K562 (cell line): ENCODE results near the gene RET. TPM values are rescaled to one million over a fixed set of nuclear protein-coding genes. Genes with fewer than 3 reads are reported as not detected.

Source experiments
- ATAC-seq: fragments of 200-7000 bp; cut with Tn5 transposase; 3 replicates; pipeline ENCODE4 v1.9.1; 2020; ENCODE audit warnings: moderate library complexity
- BruUV-seq: library from RNA; stranded (reverse); fragments of 400-500 nt; replicated peaks from 2 replicates; lab custom pipeline; 2021; lab: Mats Ljungman, UMichigan
- CTCF ChIA-PET: fragments of 300-600 bp; formaldehyde crosslinking; extraction: SDS; loops from one replicate; lab custom pipeline; 2021; ENCODE audit warnings: low intra/inter-chr PET ratio; lab: Yijun Ruan, JAX
- POLR2A ChIA-PET: fragments of 300-600, 350-650 bp; sonication (Branson Sonifier 250); formaldehyde crosslinking; extraction: SDS; loops from one replicate; lab custom pipeline; 2021; ENCODE audit warnings: antibody characterized with exemption, inconsistent platforms; lab: Yijun Ruan, JAX
- DNase-seq, 4 experiments: peaks; one replicate each; pipeline versions ENCODE4 v3.0.0 to v3.0.0-alpha.2; 2011 to 2018; ENCODE audit warnings: low spot score in 3 of 4, mixed read lengths in 3 of 4; ENCODE audit errors: extremely low read depth in 1 of 4
- FAIRE-seq: peaks from 2 replicates; lab custom pipeline; 2011; peaks lifted over from hg19 to GRCh38; lab: Jason Lieb, UNC
- H2AFZ ChIP-seq: 2 replicates; pipeline ENCODE4 v1.6.0; 2011; ENCODE audit warnings: low read depth, low read length, control low read depth, inconsistent platforms
- H3K27ac ChIP-seq: fragments of 200-600 bp; 3 replicates; pipeline ENCODE4 v1.8.0; 2011; ENCODE audit warnings: low read depth, mild to moderate bottlenecking, control low read depth, inconsistent platforms, low read length, moderate library complexity, mixed read lengths; ENCODE audit errors: extremely low read depth
- H3K27me3 ChIP-seq, 2 experiments: fragments of 300-600 bp in 1 of 2; 2 replicates in 1 of 2; 3 replicates in 1 of 2; pipeline versions ENCODE4 v1.6.0 to v1.8.0; 2011; ENCODE audit warnings: inconsistent platforms in 2 of 2, low read length in 2 of 2, mild to moderate bottlenecking in 1 of 2, mixed read lengths in 1 of 2, moderate library complexity in 1 of 2; ENCODE audit not compliant: control insufficient read depth in 2 of 2, insufficient read depth in 2 of 2
- H3K36me3 ChIP-seq: fragments of 300-600 bp; 3 replicates; pipeline ENCODE4 v1.8.0; 2011; ENCODE audit warnings: mild to moderate bottlenecking, low read length, inconsistent platforms; ENCODE audit not compliant: control insufficient read depth, insufficient read depth
- H3K4me1 ChIP-seq, 2 experiments: fragments of 200-600 bp in 1 of 2; replicated peaks in 1 of 2; 2 replicates in 1 of 2; 3 replicates in 1 of 2; pipeline versions ENCODE4 v1.5.1 to v1.8.0; 2011; ENCODE audit warnings: inconsistent platforms in 2 of 2, low read length in 2 of 2, mild to moderate bottlenecking in 1 of 2, mixed read lengths in 1 of 2, moderate library complexity in 1 of 2; ENCODE audit not compliant: control insufficient read depth in 2 of 2, insufficient read depth in 2 of 2
- H3K4me2 ChIP-seq: 2 replicates; pipeline ENCODE4 v1.6.1; 2011; ENCODE audit warnings: low read length, control low read depth, inconsistent platforms, mixed read lengths; ENCODE audit not compliant: insufficient read depth
- H3K4me3 ChIP-seq: fragments of 200-600 bp; sonication (generic), shearing (Covaris generic); 2 replicates; pipeline ENCODE4 v1.5.1; 2016; ENCODE audit warnings: control low read depth, inconsistent platforms
- H3K79me2 ChIP-seq: fragments of 200-600 bp; 3 replicates; pipeline ENCODE4 v1.8.0; 2011; ENCODE audit warnings: low read length, inconsistent platforms; ENCODE audit not compliant: control insufficient read depth, insufficient read depth
- H3K9ac ChIP-seq, 2 experiments: 2 replicates each; pipeline versions ENCODE4 v1.6.0 to v1.6.1; 2011; ENCODE audit warnings: low read depth in 2 of 2, low read length in 2 of 2, control low read depth in 1 of 2, inconsistent platforms in 1 of 2, mild to moderate bottlenecking in 1 of 2, mixed read lengths in 1 of 2; ENCODE audit not compliant: insufficient read depth in 1 of 2
- H3K9me1 ChIP-seq: one replicate; pipeline ENCODE4 v1.6.0; 2011; ENCODE audit warnings: inconsistent platforms, mild to moderate bottlenecking, low read length, moderate library complexity; ENCODE audit not compliant: control insufficient read depth, insufficient read depth
- H3K9me3 ChIP-seq: replicated peaks from 2 replicates; pipeline ENCODE4 v1.5.1; 2011; ENCODE audit warnings: low read depth, low read length, inconsistent platforms; ENCODE audit not compliant: control insufficient read depth, insufficient read depth
- H4K20me1 ChIP-seq: replicated peaks from 2 replicates; pipeline ENCODE4 v1.6.1; 2011; ENCODE audit warnings: low read length, inconsistent platforms, mixed read lengths; ENCODE audit not compliant: control insufficient read depth, insufficient read depth
- MEF2D ChIP-seq: conservative IDR thresholded peaks from 2 replicates; pipeline ENCODE4 v1.6.1; 2016; ENCODE audit warnings: low read depth, missing genetic modification characterization, missing compliant biosample characterization
- ZFP1 ChIP-seq: fragments of 450-650 bp; formaldehyde crosslinking; IDR thresholded peaks from 2 replicates; pipeline ENCODE4 v1.4.0; 2020; ENCODE audit warnings: mild to moderate bottlenecking, mixed read lengths
- ZNF174 ChIP-seq: fragments of 250-450 bp; sonication (Bioruptor Pico); IDR thresholded peaks from 2 replicates; pipeline ENCODE4 v1.4.0; 2020; ENCODE audit warnings: mild to moderate bottlenecking
- WGBS: fragments of 100-300 bp; shearing (Covaris generic); methylation state at CpG from one replicate; pipeline ENCODE4 v1.1.6; 2016; ENCODE audit warnings: low coverage, mixed read lengths; ENCODE audit not compliant: insufficient coverage; ENCODE audit errors: missing lambda C conversion rate; 5-methylcytosine and 5-hydroxymethylcytosine counted together
- in situ Hi-C: fragments of 300-500 bp; cut with MboI; formaldehyde crosslinking; loops from 4 replicates; pipeline ENCODE4 v1.15.0; 2018; ENCODE audit warnings: inconsistent platforms, mixed read lengths
- intact Hi-C: fragments of 100-400 bp; cut with micrococcal nuclease; formaldehyde crosslinking; loops from 2 replicates; pipeline ENCODE4 v1.14.2; 2022
- polyA plus RNA-seq, 8 experiments: library from polyadenylated mRNA; depleted of rRNA in 4 of 8; stranded (reverse) in 5 of 8; unstranded in 3 of 8; fragments of >200 nt; fragmentation: Nextera tagmentation in 2 of 8; fragmentation: Illumina TruSeq in 1 of 8; extraction: Ambion mirVana in 2 of 8; extraction: Trizol in 1 of 8; gene quantifications; 2 replicates each; pipeline versions ENCODE4 v1.2.1 to v1.2.3, GENCODE V29; 2011 to 2014; ENCODE audit warnings: inconsistent platforms in 1 of 8, missing spikeins in 1 of 8
- total RNA-seq, 7 experiments: library from RNA; depleted of rRNA in 6 of 7; stranded (reverse); fragments of >200 nt in 6 of 7; fragmentation: Illumina TruSeq in 2 of 7; extraction: Trizol in 2 of 7; gene quantifications; 2 replicates each; pipeline versions ENCODE4 v1.2.1 to v1.2.3, GENCODE V29; 2011 to 2021; ENCODE audit warnings: low replicate concordance in 1 of 7
- TF ChIP-seq, protein P1 (sequence below): fragments of 250-450 bp; sonication (Bioruptor Pico); IDR thresholded peaks from 2 replicates; pipeline ENCODE4 v1.4.0; 2020; ENCODE audit warnings: mild to moderate bottlenecking
- TF ChIP-seq, protein P2 (sequence below): fragments of 250-450 bp; sonication (Bioruptor Pico); IDR thresholded peaks from 2 replicates; pipeline ENCODE4 v1.8.0; 2021; ENCODE audit warnings: moderate library complexity, mild to moderate bottlenecking, inconsistent platforms
- TF ChIP-seq, protein P3 (sequence below), 2 experiments: IDR thresholded peaks; 2 replicates each; pipeline ENCODE4 v1.6.1; 2011; ENCODE audit warnings: borderline replicate concordance in 1 of 2, control low read depth in 1 of 2, low read depth in 1 of 2, low read length in 1 of 2, mild to moderate bottlenecking in 1 of 2, mixed read lengths in 1 of 2, moderate library complexity in 1 of 2; ENCODE audit not compliant: insufficient read depth in 1 of 2, insufficient read length in 1 of 2, poor library complexity in 1 of 2, severe bottlenecking in 1 of 2; ENCODE audit errors: extremely low read depth in 1 of 2

The RET gene
- total and polyA plus RNA-seq, 9 of the 15 experiments (the other 6 are each of a cell fraction or from before 2014, with no cell fraction given), result 0.04 to 0.05 TPM; not detected in 7

DNA sequence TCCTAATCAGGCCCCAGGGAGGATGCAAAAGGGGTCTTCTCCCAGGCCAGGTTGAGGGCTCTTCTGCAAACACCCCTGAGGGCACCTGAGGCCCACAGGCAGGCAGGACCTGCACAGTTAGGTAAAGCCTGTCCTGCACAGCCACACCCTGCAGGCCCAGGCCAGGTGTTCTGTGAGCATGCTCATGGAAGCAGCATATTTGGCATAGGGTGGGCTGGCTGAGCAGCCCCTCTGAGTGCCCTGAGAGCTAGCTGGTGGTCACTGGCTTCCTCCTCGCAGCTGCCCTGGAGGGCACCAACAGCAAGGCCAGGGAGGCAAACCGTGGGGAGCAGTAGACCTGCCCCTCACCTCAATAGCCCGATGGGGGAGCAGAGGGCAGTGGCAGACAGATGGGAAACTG, 3.7 kb upstream of the RET start (continued):
- TF ChIP-seq, protein P1, sequence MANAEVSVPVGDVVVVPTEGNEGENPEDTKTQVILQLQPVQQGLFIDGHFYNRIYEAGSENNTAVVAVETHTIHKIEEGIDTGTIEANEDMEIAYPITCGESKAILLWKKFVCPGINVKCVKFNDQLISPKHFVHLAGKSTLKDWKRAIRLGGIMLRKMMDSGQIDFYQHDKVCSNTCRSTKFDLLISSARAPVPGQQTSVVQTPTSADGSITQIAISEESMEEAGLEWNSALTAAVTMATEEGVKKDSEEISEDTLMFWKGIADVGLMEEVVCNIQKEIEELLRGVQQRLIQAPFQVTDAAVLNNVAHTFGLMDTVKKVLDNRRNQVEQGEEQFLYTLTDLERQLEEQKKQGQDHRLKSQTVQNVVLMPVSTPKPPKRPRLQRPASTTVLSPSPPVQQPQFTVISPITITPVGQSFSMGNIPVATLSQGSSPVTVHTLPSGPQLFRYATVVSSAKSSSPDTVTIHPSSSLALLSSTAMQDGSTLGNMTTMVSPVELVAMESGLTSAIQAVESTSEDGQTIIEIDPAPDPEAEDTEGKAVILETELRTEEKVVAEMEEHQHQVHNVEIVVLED (CRISPR knock-in tag), result no peak
- no peak for TF ChIP-seq MEF2D (tag)
- TF ChIP-seq, protein P2, sequence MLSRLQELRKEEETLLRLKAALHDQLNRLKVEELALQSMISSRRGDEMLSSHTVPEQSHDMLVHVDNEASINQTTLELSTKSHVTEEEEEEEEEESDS (CRISPR knock-in tag), result no peak
- TF ChIP-seq ZNF174, result no peak

DNA sequence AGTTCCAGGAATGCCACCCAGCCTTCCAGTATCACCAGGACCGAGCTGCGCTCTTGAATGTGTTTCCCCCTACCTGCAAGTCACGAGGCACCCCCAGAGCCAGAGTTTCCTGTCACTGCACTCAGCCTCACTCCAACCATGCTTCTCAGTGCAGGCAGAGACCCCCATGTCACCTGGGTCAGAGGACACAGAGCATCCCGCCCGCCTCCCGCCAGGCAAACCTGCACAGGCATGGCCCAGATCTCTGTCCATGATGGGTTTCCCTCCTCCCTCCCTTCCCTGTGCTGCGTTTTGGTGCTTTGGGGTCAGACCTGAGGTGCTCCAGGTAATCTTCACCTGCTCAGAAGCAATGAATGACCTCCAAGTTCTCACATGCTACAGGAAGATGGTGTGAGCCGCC, 3.1 kb upstream of the RET start:
- intact Hi-C loops (loop anchor here (10.0 kb wide), 2 partner anchors 59 to 89 kb away; no protein-coding TSS in a partner anchor), in situ Hi-C loops (no loop called here)
- no peak overlapping the region for H3K4me3 ChIP-seq
- H3K36me3 ChIP-seq, result no peaks in the 10 kb centered on the region
- no peak for TF ChIP-seq ZFP1 (CRISPR knock-in tag)
- TF ChIP-seq, protein P3, sequence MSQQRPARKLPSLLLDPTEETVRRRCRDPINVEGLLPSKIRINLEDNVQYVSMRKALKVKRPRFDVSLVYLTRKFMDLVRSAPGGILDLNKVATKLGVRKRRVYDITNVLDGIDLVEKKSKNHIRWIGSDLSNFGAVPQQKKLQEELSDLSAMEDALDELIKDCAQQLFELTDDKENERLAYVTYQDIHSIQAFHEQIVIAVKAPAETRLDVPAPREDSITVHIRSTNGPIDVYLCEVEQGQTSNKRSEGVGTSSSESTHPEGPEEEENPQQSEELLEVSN (IDR thresholded peaks at IDR 0.05; ENCODE audit: borderline replicate concordance in 1 of 2, extremely low read depth in 1 of 2, insufficient read depth in 1 of 2, insufficient read length in 1 of 2, low read depth in 1 of 2, low read length in 1 of 2, poor library complexity in 1 of 2, severe bottlenecking in 1 of 2), result no peak
- ChIA-PET POLR2A (no interaction called here), CTCF (no interaction called here)
- no peak for DNase-seq
- peaks cover 0 to 27% of the 10 kb centered on the region in 2 experiments; a peak in 2 of 5 replicates for H3K4me1 ChIP-seq
- H4K20me1 ChIP-seq, result peaks cover 12% of the 10 kb centered on the region
- H3K9me3 ChIP-seq, result no peaks in the 10 kb centered on the region
- H3K9me1 ChIP-seq, result no peaks in the 10 kb centered on the region
- no peak overlapping the region for H3K4me2 ChIP-seq
- H3K27me3 ChIP-seq, result peaks cover 7 to 65% of the 10 kb centered on the region in 2 experiments; a peak in 3 of 5 replicates
- no peak for FAIRE-seq
- H3K79me2 ChIP-seq, result no peaks in the 10 kb centered on the region
- H3K27ac ChIP-seq, result no peak overlapping the region
- no peak overlapping the region for H2AFZ ChIP-seq
- no peak for ATAC-seq
- no TSS peak for BruUV-seq
- under 1% methylated on average over 8 of the region's 8 CpGs for WGBS
- no peak overlapping the region for H3K9ac ChIP-seq
